Coronary artery (tissue), 2 donors: ENCODE data around the gene PTPN13.

Experiments used
- DNase-seq: peaks from one replicate; pipeline ENCODE4 v3.0.0-alpha.2; 2017; ENCODE audit warnings: low spot score
- H3K27ac ChIP-seq, 2 donors: fragments of 200-600 bp; sonication (generic); one replicate each; pipeline ENCODE4 v1.5.1; 2016 to 2019
- H3K4me3 ChIP-seq: fragments of 200-600 bp; sonication (generic); 2 replicates; pipeline ENCODE4 v1.5.1; 2016; ENCODE audit warnings: mild to moderate bottlenecking, moderate library complexity
- TF ChIP-seq, protein P1 (sequence below): fragments of 200-600 bp; sonication (generic); IDR thresholded peaks from one replicate; pipeline ENCODE4 v1.5.1; 2019; ENCODE audit warnings: antibody characterized with exemption

The PTPN13 gene

DNA sequence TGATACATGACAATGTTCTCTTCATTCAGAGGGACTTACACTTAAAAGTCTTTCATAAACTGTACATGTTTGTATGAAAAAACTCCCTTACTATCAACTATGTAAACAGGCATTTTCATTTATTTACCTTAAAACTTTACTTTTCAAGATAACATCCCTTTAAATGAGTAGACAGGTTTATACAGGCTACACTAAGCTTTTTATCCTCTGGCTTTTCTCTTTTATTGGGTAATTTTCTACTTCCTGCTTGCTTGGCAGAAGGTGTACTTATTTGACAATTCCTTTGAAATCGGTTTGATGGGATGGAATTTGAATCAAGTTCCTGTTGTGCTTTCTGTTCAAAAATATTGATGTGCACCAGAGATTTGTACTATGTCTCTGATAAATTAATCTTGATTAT is 81.4 kb downstream of the PTPN13 start:
- no peak overlapping the region for H3K4me3 ChIP-seq
- TF ChIP-seq, protein P1, sequence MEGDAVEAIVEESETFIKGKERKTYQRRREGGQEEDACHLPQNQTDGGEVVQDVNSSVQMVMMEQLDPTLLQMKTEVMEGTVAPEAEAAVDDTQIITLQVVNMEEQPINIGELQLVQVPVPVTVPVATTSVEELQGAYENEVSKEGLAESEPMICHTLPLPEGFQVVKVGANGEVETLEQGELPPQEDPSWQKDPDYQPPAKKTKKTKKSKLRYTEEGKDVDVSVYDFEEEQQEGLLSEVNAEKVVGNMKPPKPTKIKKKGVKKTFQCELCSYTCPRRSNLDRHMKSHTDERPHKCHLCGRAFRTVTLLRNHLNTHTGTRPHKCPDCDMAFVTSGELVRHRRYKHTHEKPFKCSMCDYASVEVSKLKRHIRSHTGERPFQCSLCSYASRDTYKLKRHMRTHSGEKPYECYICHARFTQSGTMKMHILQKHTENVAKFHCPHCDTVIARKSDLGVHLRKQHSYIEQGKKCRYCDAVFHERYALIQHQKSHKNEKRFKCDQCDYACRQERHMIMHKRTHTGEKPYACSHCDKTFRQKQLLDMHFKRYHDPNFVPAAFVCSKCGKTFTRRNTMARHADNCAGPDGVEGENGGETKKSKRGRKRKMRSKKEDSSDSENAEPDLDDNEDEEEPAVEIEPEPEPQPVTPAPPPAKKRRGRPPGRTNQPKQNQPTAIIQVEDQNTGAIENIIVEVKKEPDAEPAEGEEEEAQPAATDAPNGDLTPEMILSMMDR = no peak
- DNase-seq = no peak
- no peak overlapping the region for H3K27ac ChIP-seq

DNA sequence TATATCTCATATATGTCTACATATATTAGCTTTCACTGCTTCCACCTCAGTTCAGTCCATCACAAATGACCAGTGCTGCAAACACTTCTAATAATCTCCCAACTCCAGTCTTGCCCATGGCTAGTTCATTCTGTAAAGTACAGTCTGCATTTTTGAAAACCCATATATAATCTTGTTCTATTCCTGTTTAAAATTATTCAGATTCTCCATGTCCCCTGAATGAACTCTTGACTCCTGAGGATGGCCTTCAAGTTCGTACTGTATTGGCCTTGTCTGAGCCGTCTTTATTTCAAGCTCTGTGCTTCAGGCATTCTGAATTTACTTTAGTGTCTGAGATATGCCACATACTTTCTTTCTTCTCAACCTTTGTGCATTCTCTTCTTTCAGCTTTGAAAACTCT is 84.7 kb downstream of the PTPN13 start:
- no peak overlapping the region for H3K27ac ChIP-seq
- H3K4me3 ChIP-seq = no peak overlapping the region
- no peak for DNase-seq
- TF ChIP-seq, protein P1 = no peak

DNA sequence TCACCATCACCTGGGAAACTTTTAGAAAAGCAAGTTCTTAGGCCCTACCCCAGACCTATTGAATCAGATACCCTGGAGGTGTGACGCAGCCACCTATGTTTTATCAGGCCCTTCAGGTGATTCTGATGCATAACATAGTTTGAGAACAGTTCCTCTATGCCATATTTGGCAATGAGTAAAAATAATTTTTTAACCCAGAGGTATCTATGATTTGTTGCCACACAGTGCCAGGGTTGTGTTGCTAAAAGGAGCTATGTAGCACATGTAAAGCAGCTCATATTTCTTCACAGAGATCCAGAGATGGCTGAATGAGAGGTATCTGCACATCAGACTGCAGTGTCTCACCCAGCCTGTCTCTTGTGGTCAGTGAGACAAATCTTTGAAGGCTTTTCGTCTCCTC is 85.3 kb downstream of the PTPN13 start:
- Histone ChIP-seq H3K4me3 (no peak overlapping the region), H3K27ac (no peak overlapping the region)
- TF ChIP-seq, protein P1 = no peak
- DNase-seq = no peak

DNA sequence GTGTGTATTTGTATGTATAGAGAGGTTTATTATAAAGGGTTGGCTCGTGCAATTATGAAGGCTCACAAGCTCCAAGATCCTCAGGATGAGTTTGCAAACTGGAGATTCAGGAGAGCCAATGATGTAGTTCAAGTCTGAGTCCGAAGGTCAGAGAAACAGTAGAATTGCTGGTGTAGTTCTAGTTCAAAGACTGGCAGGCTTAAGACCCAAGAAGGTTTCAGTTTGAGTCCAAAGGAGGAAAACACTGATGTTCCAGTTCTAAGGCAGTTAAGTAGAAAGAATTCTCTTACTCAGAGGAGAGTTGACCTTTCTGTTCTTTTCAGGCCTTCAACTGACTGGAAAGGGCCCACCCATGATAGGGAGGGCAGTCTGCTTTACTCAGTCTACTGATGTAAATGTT is 89.1 kb downstream of the PTPN13 start:
- no peak for DNase-seq

DNA sequence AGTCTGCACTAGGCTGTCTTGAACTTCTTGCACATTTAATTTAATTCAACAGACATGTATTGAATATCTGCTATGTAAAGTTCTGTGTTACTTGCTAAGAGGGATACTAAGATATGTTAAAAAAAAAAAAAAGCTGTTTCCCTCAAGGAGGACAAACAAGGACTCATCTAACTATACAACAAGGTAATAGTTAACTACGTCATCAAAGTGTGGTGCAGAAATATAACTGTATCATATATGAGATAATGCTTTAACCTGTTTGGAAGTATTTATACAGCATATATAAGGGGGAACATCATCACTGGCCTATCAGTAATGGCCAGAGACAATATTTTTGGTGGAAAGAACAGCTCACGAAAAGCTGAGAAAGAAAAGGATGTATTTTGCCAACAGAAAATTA is 89.9 kb downstream of the PTPN13 start:
- H3K27ac ChIP-seq = no peak overlapping the region
- DNase-seq = no peak
- TF ChIP-seq, protein P1 = no peak
- no peak overlapping the region for H3K4me3 ChIP-seq

More for the DNA sequence above, 89.1 kb downstream of the PTPN13 start:
- no peak overlapping the region for H3K4me3 ChIP-seq
- no peak overlapping the region for H3K27ac ChIP-seq
- TF ChIP-seq, protein P1 = no peak

DNA sequence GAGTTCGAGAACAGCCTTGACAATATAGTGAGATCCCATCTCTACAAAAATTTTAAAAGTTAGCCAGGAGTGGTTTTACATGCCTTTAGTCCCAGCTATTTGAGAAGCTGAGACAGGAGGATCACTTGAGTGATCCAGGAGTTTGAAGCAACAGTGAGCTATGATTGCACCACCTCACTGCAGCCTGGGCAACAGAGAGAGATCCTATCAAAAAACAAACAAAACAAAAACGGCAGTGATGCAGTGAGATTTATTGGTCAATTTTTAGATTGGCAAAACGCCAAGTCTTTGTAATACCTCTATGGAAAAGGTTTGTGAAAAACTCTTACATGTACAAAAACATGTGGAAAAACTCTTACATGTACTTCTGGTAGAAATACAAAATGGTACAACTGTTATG is 91.3 kb downstream of the PTPN13 start:
- TF ChIP-seq, protein P1 = no peak
- Histone ChIP-seq H3K4me3 (no peak overlapping the region), H3K27ac (no peak overlapping the region)
- no peak for DNase-seq

DNA sequence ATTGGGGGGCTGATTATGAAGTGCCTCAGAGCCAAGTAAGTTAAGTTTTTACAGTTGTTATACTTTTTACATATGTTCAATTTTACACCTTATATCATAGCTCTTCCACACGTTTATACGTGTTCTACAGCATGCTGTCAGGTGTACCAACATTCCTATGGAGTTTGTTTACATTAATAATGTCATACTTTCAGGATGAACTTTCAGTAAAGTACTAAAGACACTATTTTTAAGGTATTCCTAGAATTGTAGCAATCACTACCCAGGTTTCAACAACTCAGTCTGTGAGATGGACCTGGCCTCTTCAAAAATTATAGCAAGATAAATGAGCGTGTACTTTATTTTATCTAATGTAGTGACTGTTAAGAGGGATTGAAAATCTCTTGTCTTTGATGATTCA is 92.6 kb downstream of the PTPN13 start:
- Histone ChIP-seq H3K4me3 (no peak overlapping the region), H3K27ac (no peak overlapping the region)
- TF ChIP-seq, protein P1 = no peak
- no peak for DNase-seq
